LNCaP clone FGC (cell line): Measurements from ENCODE around the gene MOV10L1.
A peak's percentile ranks its signal among the peaks of the same experiment; 100 is the strongest.

Source experiments
- DNase-seq: peaks from one replicate; pipeline ENCODE4 v3.0.0-alpha.2; 2011; ENCODE audit warnings: low read depth
- H3K4me3 ChIP-seq: 2 replicates; pipeline ENCODE4 v1.5.1; 2011; ENCODE audit warnings: mild to moderate bottlenecking, low read depth, low read length, control low read depth
- TF ChIP-seq, protein P1 (sequence below): IDR thresholded peaks from 2 replicates; pipeline ENCODE4 v1.5.1; 2012; ENCODE audit warnings: mild to moderate bottlenecking; ENCODE audit not compliant: control insufficient read depth, insufficient read depth; ENCODE audit errors: extremely low read depth

MOV10L1 gene

GRCh38 chr22:50186761-50187523, 97.1 kb downstream of the MOV10L1 start:
- H3K4me3 ChIP-seq = peak overlapping the region; percentile 80
- TF ChIP-seq, protein P1, sequence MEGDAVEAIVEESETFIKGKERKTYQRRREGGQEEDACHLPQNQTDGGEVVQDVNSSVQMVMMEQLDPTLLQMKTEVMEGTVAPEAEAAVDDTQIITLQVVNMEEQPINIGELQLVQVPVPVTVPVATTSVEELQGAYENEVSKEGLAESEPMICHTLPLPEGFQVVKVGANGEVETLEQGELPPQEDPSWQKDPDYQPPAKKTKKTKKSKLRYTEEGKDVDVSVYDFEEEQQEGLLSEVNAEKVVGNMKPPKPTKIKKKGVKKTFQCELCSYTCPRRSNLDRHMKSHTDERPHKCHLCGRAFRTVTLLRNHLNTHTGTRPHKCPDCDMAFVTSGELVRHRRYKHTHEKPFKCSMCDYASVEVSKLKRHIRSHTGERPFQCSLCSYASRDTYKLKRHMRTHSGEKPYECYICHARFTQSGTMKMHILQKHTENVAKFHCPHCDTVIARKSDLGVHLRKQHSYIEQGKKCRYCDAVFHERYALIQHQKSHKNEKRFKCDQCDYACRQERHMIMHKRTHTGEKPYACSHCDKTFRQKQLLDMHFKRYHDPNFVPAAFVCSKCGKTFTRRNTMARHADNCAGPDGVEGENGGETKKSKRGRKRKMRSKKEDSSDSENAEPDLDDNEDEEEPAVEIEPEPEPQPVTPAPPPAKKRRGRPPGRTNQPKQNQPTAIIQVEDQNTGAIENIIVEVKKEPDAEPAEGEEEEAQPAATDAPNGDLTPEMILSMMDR = no peak
- DNase-seq = no peak

DNA sequence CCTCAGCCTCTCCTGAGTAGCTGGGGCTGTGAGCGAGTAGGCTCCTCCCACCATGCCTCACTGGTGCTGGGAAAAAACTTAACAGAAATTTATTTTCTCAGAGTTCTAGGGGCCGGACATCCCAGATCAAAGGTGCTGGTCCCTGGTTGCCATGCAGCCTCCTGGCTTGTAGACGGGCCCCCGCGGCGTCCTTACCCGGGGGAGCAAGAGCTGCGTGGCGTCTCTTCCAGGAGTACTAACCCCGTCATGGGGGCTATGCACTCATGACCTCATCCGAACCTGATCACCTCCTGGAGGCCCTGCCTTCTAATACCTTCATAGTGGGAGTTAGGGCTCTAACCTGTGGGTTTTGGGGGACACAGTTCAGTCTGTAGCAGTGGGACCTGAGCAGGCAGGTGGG, 98.5 kb downstream of the MOV10L1 start:
- DNase-seq = no peak
- TF ChIP-seq, protein P1 = no peak
- H3K4me3 ChIP-seq = no peak overlapping the region

- no peak overlapping the region for H3K4me3 ChIP-seq
- no peak for DNase-seq
- TF ChIP-seq, protein P1 = no peak
Measured at GRCh38 chr22:50189184-50189848, 99.5 kb downstream of the MOV10L1 start.

- TF ChIP-seq, protein P1 = no peak
- DNase-seq = no peak
- H3K4me3 ChIP-seq = peak overlapping the region; percentile 58
Measured at GRCh38 chr22:50189849-50190181, 100.0 kb downstream of the MOV10L1 start.

DNA sequence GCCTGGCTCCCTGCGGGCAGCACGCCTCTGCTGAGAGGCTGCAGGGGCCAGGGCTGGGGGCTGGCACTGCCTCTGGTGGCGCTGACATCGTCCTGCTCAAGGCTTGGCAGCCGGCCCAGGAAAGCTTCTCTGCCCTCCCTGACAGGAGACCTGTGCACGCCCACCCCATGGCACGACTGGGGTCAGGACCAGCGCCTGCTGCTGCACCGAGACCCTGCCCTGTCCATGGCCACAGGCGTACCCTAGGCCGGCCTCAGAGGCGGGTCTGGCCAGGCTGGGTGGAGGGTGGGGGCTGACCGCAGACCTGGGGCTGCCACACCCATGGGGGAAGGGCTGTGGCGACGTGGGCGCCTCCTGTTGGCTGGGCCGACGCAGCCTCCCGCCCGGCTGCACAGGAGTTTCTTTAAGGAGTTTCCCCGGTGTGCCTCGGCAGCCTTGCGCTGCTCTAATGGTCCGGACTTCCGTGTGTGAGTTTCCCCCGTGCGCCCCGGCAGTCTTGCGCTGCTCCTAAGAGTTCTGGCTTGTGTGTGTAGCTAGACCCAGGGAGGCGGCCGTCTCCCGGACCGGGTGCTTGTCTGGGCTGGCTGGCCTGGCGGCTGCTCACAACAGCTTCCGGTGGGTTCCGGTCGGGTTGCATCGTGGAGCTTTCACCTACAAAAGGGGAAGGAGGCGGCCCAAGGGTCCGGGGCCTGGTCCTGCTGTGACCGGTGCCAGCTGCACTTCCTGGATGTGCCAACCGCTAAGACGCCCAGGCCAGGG, 100.6 kb downstream of the MOV10L1 start:
- DNase-seq = no peak
- peak overlapping the region; percentile 58 for H3K4me3 ChIP-seq
- TF ChIP-seq, protein P1 = peak; percentile 38; the same call in 1 of the 2 replicates

- DNase-seq = no peak
- H3K4me3 ChIP-seq = peak overlapping the region; percentile 58
- TF ChIP-seq, protein P1 = no peak
Measured at GRCh38 chr22:50190941-50191741, 101.3 kb downstream of the MOV10L1 start.
